Measurements from ENCODE around the gene SRP68.

GRCh38 chr17:76121932-76122430 lies 49.7 kb upstream of the SRP68 start:
- no peak for TF ChIP-seq POLR2A (IDR thresholded peaks at IDR 0.05)
- no peak for TF ChIP-seq CTCF (IDR thresholded peaks at IDR 0.05)

Data from body of pancreas (tissue), 4 donors.